Measurements from ENCODE around the gene LENG8.
"Not testable (repeated sequence)": the region's sequence is repeated elsewhere in the genome, so short reads cannot be mapped to it uniquely, and the experiment has no call there.

DNA sequence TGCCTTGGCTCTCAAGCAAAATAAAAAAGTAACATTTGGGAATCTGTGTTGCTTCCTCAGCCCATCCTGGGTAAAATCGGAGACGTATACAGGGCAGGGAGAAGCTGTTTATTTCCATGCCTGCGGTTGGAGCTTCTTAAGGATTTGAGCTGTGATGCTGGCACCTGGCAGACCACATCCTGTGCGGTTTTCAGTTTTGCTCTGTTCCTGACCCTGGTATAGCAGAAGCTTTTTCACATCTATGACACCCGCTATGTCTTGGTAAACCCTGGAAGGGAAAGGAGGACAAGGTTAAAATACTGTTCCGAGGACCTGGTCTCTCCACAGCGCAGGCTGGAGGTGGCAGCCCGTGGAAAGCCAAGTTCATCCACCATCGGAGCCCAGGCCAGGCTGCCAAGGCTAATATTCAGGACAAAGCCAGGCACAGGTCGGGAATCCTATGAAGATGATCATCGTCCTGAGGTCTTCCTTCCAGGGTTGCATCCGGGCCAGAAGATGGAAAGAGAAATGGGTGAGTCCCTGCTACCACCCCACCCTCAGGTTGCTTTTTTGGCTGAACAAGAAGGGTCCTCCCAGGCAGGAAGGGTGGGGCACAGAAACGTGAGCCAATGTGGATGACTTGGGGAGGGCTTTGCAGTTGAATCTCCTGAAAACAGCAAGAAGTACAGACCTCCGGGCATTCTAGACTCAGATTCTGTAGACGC lies 48.9 kb downstream of the LENG8 start:
- TF ChIP-seq, protein P1, sequence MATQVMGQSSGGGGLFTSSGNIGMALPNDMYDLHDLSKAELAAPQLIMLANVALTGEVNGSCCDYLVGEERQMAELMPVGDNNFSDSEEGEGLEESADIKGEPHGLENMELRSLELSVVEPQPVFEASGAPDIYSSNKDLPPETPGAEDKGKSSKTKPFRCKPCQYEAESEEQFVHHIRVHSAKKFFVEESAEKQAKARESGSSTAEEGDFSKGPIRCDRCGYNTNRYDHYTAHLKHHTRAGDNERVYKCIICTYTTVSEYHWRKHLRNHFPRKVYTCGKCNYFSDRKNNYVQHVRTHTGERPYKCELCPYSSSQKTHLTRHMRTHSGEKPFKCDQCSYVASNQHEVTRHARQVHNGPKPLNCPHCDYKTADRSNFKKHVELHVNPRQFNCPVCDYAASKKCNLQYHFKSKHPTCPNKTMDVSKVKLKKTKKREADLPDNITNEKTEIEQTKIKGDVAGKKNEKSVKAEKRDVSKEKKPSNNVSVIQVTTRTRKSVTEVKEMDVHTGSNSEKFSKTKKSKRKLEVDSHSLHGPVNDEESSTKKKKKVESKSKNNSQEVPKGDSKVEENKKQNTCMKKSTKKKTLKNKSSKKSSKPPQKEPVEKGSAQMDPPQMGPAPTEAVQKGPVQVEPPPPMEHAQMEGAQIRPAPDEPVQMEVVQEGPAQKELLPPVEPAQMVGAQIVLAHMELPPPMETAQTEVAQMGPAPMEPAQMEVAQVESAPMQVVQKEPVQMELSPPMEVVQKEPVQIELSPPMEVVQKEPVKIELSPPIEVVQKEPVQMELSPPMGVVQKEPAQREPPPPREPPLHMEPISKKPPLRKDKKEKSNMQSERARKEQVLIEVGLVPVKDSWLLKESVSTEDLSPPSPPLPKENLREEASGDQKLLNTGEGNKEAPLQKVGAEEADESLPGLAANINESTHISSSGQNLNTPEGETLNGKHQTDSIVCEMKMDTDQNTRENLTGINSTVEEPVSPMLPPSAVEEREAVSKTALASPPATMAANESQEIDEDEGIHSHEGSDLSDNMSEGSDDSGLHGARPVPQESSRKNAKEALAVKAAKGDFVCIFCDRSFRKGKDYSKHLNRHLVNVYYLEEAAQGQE (IDR thresholded peaks at IDR 0.05; ENCODE audit: borderline replicate concordance) = not testable (repeated sequence)
- not testable (repeated sequence) for TF ChIP-seq EZH2 (IDR thresholded peaks at IDR 0.05; ENCODE audit: borderline replicate concordance, insufficient read depth, low read length, poor library complexity, severe bottlenecking); CTCF (IDR thresholded peaks at IDR 0.05; ENCODE audit: poor library complexity, severe bottlenecking); TAF1 (IDR thresholded peaks at IDR 0.05; ENCODE audit: low read depth); EP300 (conservative IDR thresholded peaks at IDR 0.05; ENCODE audit: poor library complexity, severe bottlenecking); POLR2AphosphoS5 (IDR thresholded peaks at IDR 0.05); MXI1 (conservative IDR thresholded peaks at IDR 0.05; ENCODE audit: poor library complexity, severe bottlenecking); RAD21 (conservative IDR thresholded peaks at IDR 0.05)
